Spleen (tissue), 13 donors: ENCODE results near the gene NOP9. TPM values are rescaled to one million over a fixed set of nuclear protein-coding genes. Genes with fewer than 3 reads are reported as not detected.

Experiments
- DNase-seq: peaks from one replicate; pipeline ENCODE4 v3.0.0-alpha.2; 2020
- H3K27ac ChIP-seq, 8 donors: fragments of 200-600 bp; sonication (generic) in 7 of 8; 1 replicate in 4 of 8; 2 replicates in 4 of 8; pipeline versions ENCODE4 v1.5.0 to v1.8.0; 2016 to 2021; ENCODE audit warnings: inconsistent platforms in 4 of 8, mild to moderate bottlenecking in 4 of 8, moderate library complexity in 1 of 8
- H3K27me3 ChIP-seq, 7 donors: fragments of 200-600 bp; sonication (generic) in 6 of 7; replicated peaks in 1 of 7; 1 replicate in 4 of 7; 2 replicates in 3 of 7; pipeline versions ENCODE4 v1.5.0 to v1.8.0; 2016 to 2021; ENCODE audit warnings: inconsistent platforms in 3 of 7, mild to moderate bottlenecking in 1 of 7
- H3K36me3 ChIP-seq, 6 donors: fragments of 200-600 bp; sonication (generic) in 5 of 6; 1 replicate in 4 of 6; 2 replicates in 2 of 6; pipeline versions ENCODE4 v1.5.0 to v1.8.0; 2016 to 2021; ENCODE audit warnings: inconsistent platforms in 2 of 6
- H3K4me1 ChIP-seq, 6 donors: fragments of 200-600 bp; sonication (generic) in 5 of 6; 1 replicate in 3 of 6; 2 replicates in 3 of 6; pipeline versions ENCODE4 v1.5.0 to v1.8.0; 2016 to 2021; ENCODE audit warnings: inconsistent platforms in 3 of 6
- H3K4me3 ChIP-seq, 8 donors: fragments of 200-600 bp; sonication (generic) in 7 of 8; 1 replicate in 4 of 8; 2 replicates in 4 of 8; pipeline versions ENCODE4 v1.5.0 to v1.8.0; 2016 to 2021; ENCODE audit warnings: inconsistent platforms in 4 of 8, mild to moderate bottlenecking in 4 of 8, moderate library complexity in 2 of 8
- H3K9me3 ChIP-seq, 8 donors: fragments of 200-600 bp; sonication (generic) in 7 of 8; 1 replicate in 4 of 8; 2 replicates in 4 of 8; pipeline versions ENCODE4 v1.5.0 to v1.8.0; 2016 to 2021; ENCODE audit warnings: inconsistent platforms in 4 of 8
- POLR2A ChIP-seq, 3 donors: fragments of 450-650 bp; IDR thresholded peaks; one replicate each; pipeline ENCODE4 v1.5.1; 2017; ENCODE audit warnings: antibody characterized with exemption in 3 of 3, mild to moderate bottlenecking in 1 of 3
- POLR2AphosphoS5 ChIP-seq, 3 donors: sonication (generic); formaldehyde crosslinking; IDR thresholded peaks; one replicate each; pipeline ENCODE4 v1.5.1; 2017; ENCODE audit warnings: antibody characterized with exemption in 3 of 3
- WGBS, 5 donors: extraction: QIAGEN DNeasy Blood & Tissue Kit in 3 of 5; methylation state at CpG; one replicate each; pipeline versions ENCODE4 v1.1.5 to v1.1.7; 2013 to 2018; 5-methylcytosine and 5-hydroxymethylcytosine counted together
- intact Hi-C: fragments of 100-400 bp; cut with DNase I; formaldehyde crosslinking; loops from one replicate; pipeline ENCODE4 v1.15.0; 2023; ENCODE audit warnings: low total_unique reads
- long read RNA-seq, 2 donors: transcript quantifications; one replicate each; lab custom pipeline, GENCODE V29; 2026
- polyA plus RNA-seq, 3 donors: library from polyadenylated mRNA; stranded (reverse); fragments of 200-250 nt; gene quantifications; one replicate each; pipeline ENCODE4 v1.2.1, GENCODE V29; 2013
- total RNA-seq, 7 donors: library from RNA; depleted of rRNA in 3 of 7; stranded (reverse); fragments of >200 nt in 3 of 7; fragmentation: NEBNext Ultra II Directional in 4 of 7; extraction: Animal tissue kit (Norgen Biotek cat#: 25700) in 4 of 7; gene quantifications; one replicate each; pipeline versions ENCODE4 v1.1.0 to v1.2.1, GENCODE V29; 2016 to 2021
- TF ChIP-seq, protein P1 (sequence below), 11 experiments: fragments of 200-600 bp in 7 of 11; fragments of 450-650 bp in 4 of 11; sonication (generic) in 4 of 11; IDR thresholded peaks in 8 of 11; conservative IDR thresholded peaks in 3 of 11; 1 replicate in 7 of 11; 2 replicates in 4 of 11; pipeline versions ENCODE4 v1.4.0 to v1.8.0; 2016 to 2021; ENCODE audit warnings: antibody characterized with exemption in 11 of 11, inconsistent platforms in 4 of 11, mild to moderate bottlenecking in 1 of 11
- donor health status: healthy with polysubstance abuse.
- donor health status: DM: no; HTN: no; CAD: no; lungs with moderate emphysema.
- donor health status: DM: no; HTN: no; CAD: no.
- donor health status: Bipolar disorder and iron deficiency.
- donor health status: healthy.
- donor health status: DM: no; HTN: no; CAD: no.
- donor health status: DM: yes; HTN: yes; CAD: no.

Gene NOP9, protein sequence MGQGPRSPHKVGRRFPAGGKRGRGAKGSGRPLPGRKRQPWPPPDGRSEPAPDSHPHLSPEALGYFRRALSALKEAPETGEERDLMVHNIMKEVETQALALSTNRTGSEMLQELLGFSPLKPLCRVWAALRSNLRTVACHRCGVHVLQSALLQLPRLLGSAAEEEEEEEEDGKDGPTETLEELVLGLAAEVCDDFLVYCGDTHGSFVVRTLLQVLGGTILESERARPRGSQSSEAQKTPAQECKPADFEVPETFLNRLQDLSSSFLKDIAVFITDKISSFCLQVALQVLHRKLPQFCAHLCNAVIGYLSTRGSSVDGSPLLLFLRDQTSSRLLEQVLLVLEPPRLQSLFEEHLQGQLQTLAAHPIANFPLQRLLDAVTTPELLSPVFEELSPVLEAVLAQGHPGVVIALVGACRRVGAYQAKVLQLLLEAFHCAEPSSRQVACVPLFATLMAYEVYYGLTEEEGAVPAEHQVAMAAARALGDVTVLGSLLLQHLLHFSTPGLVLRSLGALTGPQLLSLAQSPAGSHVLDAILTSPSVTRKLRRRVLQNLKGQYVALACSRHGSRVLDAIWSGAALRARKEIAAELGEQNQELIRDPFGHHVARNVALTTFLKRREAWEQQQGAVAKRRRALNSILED
- total RNA-seq, result 10 to 100 TPM; 16.8 to 26.9 (median 22.9) TPM
- polyA plus RNA-seq, result 10 to 100 TPM in 1 of 3 donors, 1 to 10 TPM in 2; 4.5 to 12.1 (median 5.2) TPM
- long read RNA-seq, donor 1, full-length matches to known transcripts, result 2 of 63 reads
- long read RNA-seq, donor 1, partial matches to known transcripts, result 52 of 63 reads
- long read RNA-seq, donor 1, other reads (novel, unspliced or antisense), result 9 of 63 reads
- long read RNA-seq, donor 2, full-length matches to known transcripts, result 2 of 42 reads
- long read RNA-seq, donor 2, partial matches to known transcripts, result 40 of 42 reads
- long read RNA-seq, donor 2, other reads (novel, unspliced or antisense), result 0 of 42 reads

DNA sequence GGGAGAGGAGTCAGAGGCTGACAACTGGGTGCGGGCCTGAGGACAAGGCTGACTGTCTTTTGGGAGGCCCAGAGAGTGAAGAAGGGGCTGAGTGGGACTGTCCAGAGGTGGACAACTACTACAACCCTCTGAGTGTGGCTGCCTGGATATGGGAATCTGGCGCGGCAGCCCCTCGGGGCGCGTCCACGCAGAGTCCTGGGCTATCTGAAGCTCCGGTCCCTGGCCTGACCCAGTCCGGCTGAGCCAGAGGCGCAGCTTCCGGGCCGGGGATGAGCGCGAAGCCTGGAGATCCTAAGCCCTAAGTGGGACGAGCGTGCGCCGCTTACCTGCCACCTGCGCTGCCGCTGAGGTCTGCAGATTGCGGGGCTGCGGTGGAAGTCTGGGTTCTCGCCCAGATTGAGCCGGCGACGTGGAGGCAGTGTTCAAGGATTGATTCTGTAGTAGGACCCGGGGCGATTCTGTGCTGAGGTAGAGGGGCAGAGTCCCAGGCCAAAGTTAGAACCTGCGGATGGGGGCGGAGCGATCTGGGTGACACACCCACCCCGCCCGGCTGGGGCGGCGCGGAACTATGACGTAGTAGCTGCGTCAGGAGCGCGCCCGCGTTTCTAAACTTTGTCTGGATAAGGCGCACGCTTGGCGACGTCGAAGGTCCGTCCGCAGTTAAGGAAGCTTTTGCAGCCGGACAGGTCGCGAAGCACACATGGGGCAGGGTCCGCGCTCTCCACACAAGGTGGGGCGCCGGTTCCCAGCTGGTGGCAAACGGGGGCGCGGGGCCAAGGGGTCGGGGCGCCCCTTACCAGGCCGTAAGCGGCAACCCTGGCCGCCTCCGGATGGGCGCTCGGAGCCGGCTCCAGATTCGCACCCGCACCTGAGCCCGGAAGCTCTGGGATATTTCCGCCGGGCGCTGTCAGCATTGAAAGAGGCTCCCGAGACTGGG lies at the start of gene NOP9, which contains the start of gene DHRS1:
Gene NOP9 (plus strand): TSS at position 596 of the 937 bp plus-strand sequence. CDS start 105 bp downstream, at position 701.
Gene DHRS1 (minus strand): TSS at position 526 of the 937 bp plus-strand sequence. CDS start 674 bp downstream, outside the sequence.
- peak within 1 kb of the TSS; percentile 87 to 99 (median 96) for H3K4me3 ChIP-seq
- H3K27ac ChIP-seq, result peak within 1 kb of the TSS; percentile 85 to 95 (median 90)
- peaks cover 3 to 60% (median 44%) of the 10 kb centered on the region in 6 donors for H3K36me3 ChIP-seq
- intact Hi-C loops, result loop anchor here (2.0 kb wide), 1 partner anchor 57 kb away; the partner anchor contains the start of gene TINF2
- H3K27me3 ChIP-seq, result no peaks in the 10 kb centered on the region
- H3K4me1 ChIP-seq, result peaks cover 31 to 72% (median 62%) of the 10 kb centered on the region in 6 donors
- no peaks in the 10 kb centered on the region for H3K9me3 ChIP-seq
- 0 to 1% (median 1%) methylated on average over 14 to 75 of the region's 75 CpGs for WGBS, 5 donors
- peak; percentile 98 for DNase-seq
- TF ChIP-seq POLR2A (IDR thresholded peaks at IDR 0.05), result peak in 2 of 3 donors; percentile 37 to 87
- TF ChIP-seq, protein P1, sequence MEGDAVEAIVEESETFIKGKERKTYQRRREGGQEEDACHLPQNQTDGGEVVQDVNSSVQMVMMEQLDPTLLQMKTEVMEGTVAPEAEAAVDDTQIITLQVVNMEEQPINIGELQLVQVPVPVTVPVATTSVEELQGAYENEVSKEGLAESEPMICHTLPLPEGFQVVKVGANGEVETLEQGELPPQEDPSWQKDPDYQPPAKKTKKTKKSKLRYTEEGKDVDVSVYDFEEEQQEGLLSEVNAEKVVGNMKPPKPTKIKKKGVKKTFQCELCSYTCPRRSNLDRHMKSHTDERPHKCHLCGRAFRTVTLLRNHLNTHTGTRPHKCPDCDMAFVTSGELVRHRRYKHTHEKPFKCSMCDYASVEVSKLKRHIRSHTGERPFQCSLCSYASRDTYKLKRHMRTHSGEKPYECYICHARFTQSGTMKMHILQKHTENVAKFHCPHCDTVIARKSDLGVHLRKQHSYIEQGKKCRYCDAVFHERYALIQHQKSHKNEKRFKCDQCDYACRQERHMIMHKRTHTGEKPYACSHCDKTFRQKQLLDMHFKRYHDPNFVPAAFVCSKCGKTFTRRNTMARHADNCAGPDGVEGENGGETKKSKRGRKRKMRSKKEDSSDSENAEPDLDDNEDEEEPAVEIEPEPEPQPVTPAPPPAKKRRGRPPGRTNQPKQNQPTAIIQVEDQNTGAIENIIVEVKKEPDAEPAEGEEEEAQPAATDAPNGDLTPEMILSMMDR (IDR thresholded peaks at IDR 0.05 in 8 of 11, conservative IDR thresholded peaks at IDR 0.05 in 3 of 11), result peak in 2 of 11 experiments; percentile 25 to 35
- TF ChIP-seq POLR2AphosphoS5 (IDR thresholded peaks at IDR 0.05), result peak; percentile 95 to 97 (median 96)

DNA sequence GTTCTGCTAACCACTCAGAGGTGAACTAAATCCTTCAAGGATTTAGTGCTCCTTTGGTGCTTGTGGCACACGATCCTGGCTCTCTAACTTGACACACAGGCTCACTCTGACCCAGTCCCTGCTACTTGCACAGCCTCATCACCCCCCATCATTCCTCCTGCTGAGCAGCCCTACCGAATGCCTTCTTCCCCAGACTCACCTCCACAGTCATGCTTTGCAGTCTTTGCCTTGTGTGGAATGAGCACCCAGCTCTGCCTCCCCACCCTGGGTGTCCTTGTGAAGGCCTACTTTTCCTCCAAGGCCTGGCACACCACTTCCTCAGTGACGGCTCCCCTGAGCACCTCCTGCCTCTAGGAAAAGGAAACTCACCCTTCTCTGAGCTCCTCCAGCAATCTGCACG lies 49.3 kb upstream of the NOP9 start:
- TF ChIP-seq POLR2A (IDR thresholded peaks at IDR 0.05), result no peak
- TF ChIP-seq POLR2AphosphoS5 (IDR thresholded peaks at IDR 0.05), result no peak
- TF ChIP-seq, protein P1 (IDR thresholded peaks at IDR 0.05 in 8 of 11, conservative IDR thresholded peaks at IDR 0.05 in 3 of 11), result no peak
- Histone ChIP-seq H3K27me3 (no peaks in the 10 kb centered on the region), H3K36me3 (peaks cover 0 to 43% (median 6%) of the 10 kb centered on the region in 6 donors), H3K4me1 (peaks cover 0 to 33% (median 11%) of the 10 kb centered on the region in 6 donors), H3K9me3 (no peaks in the 10 kb centered on the region), H3K27ac (peak overlapping the region in 1 of 8 donors; percentile 36), H3K4me3 (no peak overlapping the region)
- no peak for DNase-seq
- intact Hi-C loops, result no loop called here
- 56 to 73% (median 62%) methylated on average over 4 of the region's 4 CpGs for WGBS, 5 donors

DNA sequence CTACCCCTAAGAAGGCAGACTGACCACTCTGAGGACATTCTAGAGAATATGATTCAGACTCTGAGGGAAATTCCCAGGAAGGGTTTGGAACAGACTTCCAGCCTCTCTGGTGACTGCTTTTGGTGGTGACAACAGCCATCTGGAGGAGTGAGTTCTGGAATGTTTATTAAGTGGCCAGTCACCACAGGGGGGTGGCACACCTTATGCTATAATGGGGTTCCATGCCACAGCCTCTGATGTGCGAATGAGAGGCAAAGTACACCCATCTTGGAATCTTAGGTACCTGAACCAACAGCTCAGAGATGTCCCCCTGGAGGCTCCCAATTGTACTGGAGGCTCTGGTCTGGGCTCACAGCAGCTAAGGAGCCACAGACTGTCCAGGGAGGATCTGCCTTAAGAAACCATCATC lies 47.8 kb upstream of the NOP9 start:
- Histone ChIP-seq H3K27me3 (no peaks in the 10 kb centered on the region), H3K9me3 (no peaks in the 10 kb centered on the region), H3K27ac (peak overlapping the region in 2 of 8 donors; percentile 14 to 36), H3K4me1 (peaks cover 0 to 23% (median 4%) of the 10 kb centered on the region in 6 donors), H3K36me3 (peaks cover 0 to 55% (median 6%) of the 10 kb centered on the region in 6 donors), H3K4me3 (no peak overlapping the region)
- TF ChIP-seq POLR2AphosphoS5 (IDR thresholded peaks at IDR 0.05) (peak in 1 of 3 donors; percentile 11), POLR2A (IDR thresholded peaks at IDR 0.05) (no peak)
- TF ChIP-seq, protein P1 (IDR thresholded peaks at IDR 0.05 in 8 of 11, conservative IDR thresholded peaks at IDR 0.05 in 3 of 11), result no peak
- intact Hi-C loops, result no loop called here
- 76 to 82% (median 81%) methylated on average over 1 of the region's 1 CpG; no CpG with 5 or more reads in 1 of the 5 donors for WGBS, 5 donors
- DNase-seq, result no peak
